ENCODE results near the gene LRCH4. TPM values are rescaled to one million over a fixed set of nuclear protein-coding genes. Genes with fewer than 3 reads are reported as not detected.
A peak's percentile ranks its signal among the peaks of the same experiment; 100 is the strongest.

Gene LRCH4
- total and polyA plus RNA-seq, 2 of the 13 experiments (the other 11 are each of a cell fraction or from before 2014, with no cell fraction given): 7.0 to 9.3 TPM

- TF ChIP-seq BCL6 (CRISPR knock-in tag; IDR thresholded peaks at IDR 0.05) (peak; percentile 64), GTF2F1 (IDR thresholded peaks at IDR 0.05; ENCODE audit: low read length) (no peak), PRMT3 (CRISPR knock-in tag; IDR thresholded peaks at IDR 0.05; ENCODE audit: borderline replicate concordance, low read depth) (no peak), SP4 (CRISPR knock-in tag; IDR thresholded peaks at IDR 0.05) (no peak; the same call in 1 of the 2 replicates), HMGXB3 (CRISPR knock-in tag; IDR thresholded peaks at IDR 0.05; ENCODE audit: borderline replicate concordance) (peak; percentile 63; the same call in 1 of the 2 replicates), ZNF749 (CRISPR knock-in tag; IDR thresholded peaks at IDR 0.05; ENCODE audit: borderline replicate concordance) (no peak; the same call in 1 of the 2 replicates), PCBP2 (optimal IDR thresholded peaks at IDR 0.05; ENCODE audit: low read depth, low read length, poor library complexity, severe bottlenecking) (no peak), SRF (IDR thresholded peaks at IDR 0.05; ENCODE audit: low read depth, low read length) (no peak), KAT8 (CRISPR knock-in tag; IDR thresholded peaks at IDR 0.05) (peak; percentile 46; the same call in 1 of the 2 replicates), ARHGAP35 (CRISPR knock-in tag; IDR thresholded peaks at IDR 0.05; ENCODE audit: borderline replicate concordance) (no peak; the same call in none of the 2 replicates), REXO4 (CRISPR knock-in tag; IDR thresholded peaks at IDR 0.05; ENCODE audit: borderline replicate concordance) (0 out of 2 replicates have a peak, but pooled peaks have one; percentile 57), KLF13 (CRISPR knock-in tag; IDR thresholded peaks at IDR 0.05) (no peak), CTCF (CRISPR knock-in tag; IDR thresholded peaks at IDR 0.05) (no peak), ZNF101 (CRISPR knock-in tag; IDR thresholded peaks at IDR 0.05; ENCODE audit: borderline replicate concordance, low read depth) (peak; percentile 29; the same call in 1 of the 2 replicates), RFXANK (CRISPR knock-in tag; IDR thresholded peaks at IDR 0.05) (no peak), NFE2L2 (IDR thresholded peaks at IDR 0.05; ENCODE audit: low read length) (no peak), ZNF382 (CRISPR knock-in tag; IDR thresholded peaks at IDR 0.05; ENCODE audit: borderline replicate concordance) (no peak), ZNF841 (CRISPR knock-in tag; IDR thresholded peaks at IDR 0.05; ENCODE audit: borderline replicate concordance) (no peak), FLYWCH1 (CRISPR knock-in tag; IDR thresholded peaks at IDR 0.05) (no peak)
- TF ChIP-seq, protein P1, sequence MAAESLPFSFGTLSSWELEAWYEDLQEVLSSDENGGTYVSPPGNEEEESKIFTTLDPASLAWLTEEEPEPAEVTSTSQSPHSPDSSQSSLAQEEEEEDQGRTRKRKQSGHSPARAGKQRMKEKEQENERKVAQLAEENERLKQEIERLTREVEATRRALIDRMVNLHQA (CRISPR knock-in tag; IDR thresholded peaks at IDR 0.05): no peak; the same call in 1 of the 2 replicates
These were observed 17.6 kb downstream of the LRCH4 start (continued) for GRCh38 chr7:100568176-100568895.

Data from HepG2 (cell line).